H1 (cell line): ENCODE data around the gene EYA2. TPM values are rescaled to one million over a fixed set of nuclear protein-coding genes. Genes with fewer than 3 reads are reported as not detected.

Source experiments
- CTCF ChIA-PET: fragments of 300-600 bp; sonication (Branson Sonifier 250); formaldehyde crosslinking; loops from one replicate; lab custom pipeline; 2021; ENCODE audit not compliant: partially characterized antibody; lab: Charles Lee
- POLR2A ChIA-PET: fragments of 300-600 bp; sonication (Branson Sonifier 250); formaldehyde crosslinking; loops from one replicate; lab custom pipeline; 2021; ENCODE audit warnings: inconsistent platforms; ENCODE audit not compliant: partially characterized antibody; lab: Charles Lee
- DNase-seq, 2 experiments: peaks; one replicate each; pipeline versions ENCODE4 v3.0.0 to v3.0.0-alpha.2; 2010 to 2022; ENCODE audit warnings: low spot score in 2 of 2, low read depth in 1 of 2, mixed read lengths in 1 of 2
- FAIRE-seq: peaks from 2 replicates; lab custom pipeline; 2011; peaks lifted over from hg19 to GRCh38; lab: Jason Lieb, UNC
- H2AFZ ChIP-seq: 2 replicates; pipeline ENCODE4 v1.8.1; 2012; ENCODE audit warnings: low read length, inconsistent platforms
- H2AK5ac ChIP-seq: 2 replicates; pipeline ENCODE4 v1.6.1; 2013; ENCODE audit warnings: low read depth, low read length
- H2BK120ac ChIP-seq: replicated peaks from 2 replicates; pipeline ENCODE3; 2013; ENCODE audit warnings: low read depth, low read length, inconsistent platforms
- H2BK12ac ChIP-seq: 2 replicates; pipeline ENCODE4 v1.6.1; 2013; ENCODE audit warnings: low read depth, low read length
- H2BK15ac ChIP-seq: 2 replicates; pipeline ENCODE4 v1.6.1; 2013; ENCODE audit warnings: low read length
- H2BK20ac ChIP-seq: 2 replicates; pipeline ENCODE4 v1.6.1; 2013; ENCODE audit warnings: low read length
- H2BK5ac ChIP-seq: 2 replicates; pipeline ENCODE4 v1.6.1; 2013; ENCODE audit warnings: low read depth, low read length
- H3K14ac ChIP-seq: 2 replicates; pipeline ENCODE4 v1.6.1; 2013; ENCODE audit warnings: inconsistent platforms; ENCODE audit not compliant: insufficient read length
- H3K18ac ChIP-seq: 2 replicates; pipeline ENCODE4 v1.6.1; 2013; ENCODE audit warnings: low read length; ENCODE audit errors: extremely low read depth
- H3K23ac ChIP-seq: 2 replicates; pipeline ENCODE4 v1.6.1; 2013; ENCODE audit warnings: inconsistent platforms; ENCODE audit not compliant: insufficient read length
- H3K23me2 ChIP-seq: 2 replicates; pipeline ENCODE4 v1.6.1; 2013; ENCODE audit warnings: low read depth, low read length
- H3K27ac ChIP-seq: 2 replicates; pipeline ENCODE4 v1.6.1; 2011; ENCODE audit warnings: low read depth, low read length, inconsistent platforms
- H3K27me3 ChIP-seq, 4 experiments: replicated peaks in 1 of 4; 1 replicate in 1 of 4; 2 replicates in 3 of 4; pipeline versions ENCODE4 v1.6.1 to v1.8.1; 2011 to 2013; ENCODE audit warnings: low read length in 3 of 4, mild to moderate bottlenecking in 3 of 4, inconsistent platforms in 2 of 4, mixed read lengths in 2 of 4, moderate library complexity in 1 of 4; ENCODE audit not compliant: control insufficient read depth in 3 of 4, insufficient read depth in 3 of 4; ENCODE audit errors: extremely low read depth in 1 of 4
- H3K36me3 ChIP-seq, 4 experiments: 2 replicates each; pipeline versions ENCODE4 v1.6.1 to v1.8.1; 2011 to 2013; ENCODE audit warnings: mild to moderate bottlenecking in 4 of 4, low read length in 3 of 4, moderate library complexity in 2 of 4, control low read depth in 1 of 4, inconsistent platforms in 1 of 4; ENCODE audit not compliant: insufficient read depth in 4 of 4, control insufficient read depth in 2 of 4
- H3K4ac ChIP-seq: replicated peaks from 2 replicates; pipeline ENCODE3; 2013; ENCODE audit warnings: low read length, low read depth, mixed read lengths, inconsistent platforms; ENCODE audit not compliant: insufficient read length
- H3K4me1 ChIP-seq, 4 experiments: replicated peaks in 1 of 4; 1 replicate in 1 of 4; 2 replicates in 3 of 4; pipeline versions ENCODE4 v1.6.1 to v1.8.1; 2011 to 2013; ENCODE audit warnings: low read length in 3 of 4, inconsistent platforms in 2 of 4, mixed read lengths in 1 of 4; ENCODE audit not compliant: insufficient read depth in 4 of 4, control insufficient read depth in 3 of 4
- H3K4me2 ChIP-seq, 2 experiments: 2 replicates each; pipeline versions ENCODE4 v1.6.1 to v1.8.1; 2011 to 2013; ENCODE audit warnings: low read depth in 2 of 2, low read length in 2 of 2, control low read depth in 1 of 2, inconsistent platforms in 1 of 2, mild to moderate bottlenecking in 1 of 2; ENCODE audit not compliant: insufficient read depth in 1 of 2
- H3K4me3 ChIP-seq, 4 experiments: fragments of 200-600, 300-600 bp in 1 of 4; sonication (generic), shearing (Covaris generic), sonication (Bioruptor Twin) in 1 of 4; 2 replicates each; pipeline versions ENCODE4 v1.5.1 to v1.8.1; 2011 to 2016; ENCODE audit warnings: low read length in 4 of 4, low read depth in 3 of 4, control low read depth in 2 of 4, inconsistent platforms in 2 of 4, mild to moderate bottlenecking in 2 of 4, mixed read lengths in 1 of 4, moderate library complexity in 1 of 4; ENCODE audit not compliant: insufficient read depth in 2 of 4; ENCODE audit errors: extremely low read depth in 1 of 4
- H3K56ac ChIP-seq: replicated peaks from 2 replicates; pipeline ENCODE3; 2013; ENCODE audit warnings: low read depth, mild to moderate bottlenecking, mixed read lengths, low read length, inconsistent platforms; ENCODE audit not compliant: insufficient read length
- H3K79me1 ChIP-seq: 2 replicates; pipeline ENCODE4 v1.6.1; 2013; ENCODE audit warnings: low read depth, low read length, control low read depth
- H3K79me2 ChIP-seq, 2 experiments: 2 replicates each; pipeline versions ENCODE4 v1.6.1 to v1.8.1; 2012 to 2013; ENCODE audit warnings: low read length in 2 of 2, mild to moderate bottlenecking in 2 of 2, inconsistent platforms in 1 of 2; ENCODE audit not compliant: insufficient read depth in 2 of 2, control insufficient read depth in 1 of 2
- H3K9ac ChIP-seq, 4 experiments: replicated peaks in 1 of 4; 1 replicate in 1 of 4; 2 replicates in 3 of 4; pipeline versions ENCODE4 v1.6.1 to v1.8.1; 2011 to 2013; ENCODE audit warnings: low read depth in 3 of 4, low read length in 3 of 4, control low read depth in 2 of 4, mild to moderate bottlenecking in 2 of 4, moderate library complexity in 2 of 4, inconsistent platforms in 1 of 4; ENCODE audit errors: extremely low read depth in 1 of 4
- H3K9me3 ChIP-seq, 2 experiments: 2 replicates each; pipeline versions ENCODE4 v1.6.1 to v1.8.1; 2012 to 2013; ENCODE audit warnings: mild to moderate bottlenecking in 2 of 2, moderate library complexity in 2 of 2, control low read depth in 1 of 2, inconsistent platforms in 1 of 2, low read depth in 1 of 2, low read length in 1 of 2, mixed read lengths in 1 of 2; ENCODE audit not compliant: insufficient read depth in 2 of 2
- H4K20me1 ChIP-seq, 2 experiments: replicated peaks in 1 of 2; 2 replicates each; pipeline versions ENCODE3 to v1.8.1; 2011 to 2013; ENCODE audit warnings: inconsistent platforms in 2 of 2, low read length in 2 of 2, mild to moderate bottlenecking in 1 of 2; ENCODE audit not compliant: insufficient read depth in 2 of 2, control insufficient read depth in 1 of 2
- H4K5ac ChIP-seq: 2 replicates; pipeline ENCODE4 v1.6.1; 2013; ENCODE audit warnings: low read length, low read depth, mixed read lengths, inconsistent platforms; ENCODE audit not compliant: insufficient read length
- H4K8ac ChIP-seq: 2 replicates; pipeline ENCODE4 v1.8.0; 2013; ENCODE audit warnings: mild to moderate bottlenecking, moderate library complexity, low read length, inconsistent platforms; ENCODE audit not compliant: insufficient read depth; ENCODE audit errors: extremely low read depth
- H4K91ac ChIP-seq: replicated peaks from 2 replicates; pipeline ENCODE3; 2013; ENCODE audit warnings: low read length, mixed read lengths, inconsistent platforms; ENCODE audit not compliant: insufficient read length
- CHD2 ChIP-seq: IDR thresholded peaks from 2 replicates; pipeline ENCODE4 v1.6.1; 2012; ENCODE audit warnings: low read length, improper control_type of control experiment
- KDM5A ChIP-seq: fragments of 200-600 bp; IDR thresholded peaks from 2 replicates; pipeline ENCODE4 v1.7.1; 2012; ENCODE audit warnings: mild to moderate bottlenecking, low read length, inconsistent platforms, mixed read lengths
- MAFK ChIP-seq: IDR thresholded peaks from 2 replicates; pipeline ENCODE4 v1.6.1; 2012; ENCODE audit warnings: low read depth, mild to moderate bottlenecking, improper control_type of control experiment, low read length
- POU5F1 ChIP-seq: IDR thresholded peaks from 2 replicates; pipeline ENCODE4 v1.6.1; 2011; ENCODE audit warnings: low read depth, mild to moderate bottlenecking, low read length, moderate library complexity
- RXRA ChIP-seq: IDR thresholded peaks from 2 replicates; pipeline ENCODE4 v1.6.1; 2011; ENCODE audit warnings: low read depth, mild to moderate bottlenecking, low read length, moderate library complexity; ENCODE audit not compliant: insufficient read depth
- SAP30 ChIP-seq: fragments of 300-600 bp; sonication (generic); IDR thresholded peaks from 2 replicates; pipeline ENCODE4 v1.7.1; 2012; ENCODE audit warnings: low read length, moderate library complexity, mild to moderate bottlenecking, inconsistent platforms; ENCODE audit not compliant: insufficient read depth, insufficient replicate concordance
- SIN3A ChIP-seq, 2 experiments: IDR thresholded peaks in 1 of 2; conservative IDR thresholded peaks in 1 of 2; 2 replicates each; pipeline ENCODE4 v1.6.1; 2011 to 2012; ENCODE audit warnings: low read length in 2 of 2, improper control_type of control experiment in 1 of 2, low read depth in 1 of 2, mild to moderate bottlenecking in 1 of 2
- SIRT6 ChIP-seq: IDR thresholded peaks from one replicate; pipeline ENCODE4 v1.7.1; 2012; ENCODE audit warnings: low read length, inconsistent platforms
- SIX5 ChIP-seq: IDR thresholded peaks from 2 replicates; pipeline ENCODE4 v1.6.1; 2011; ENCODE audit warnings: mild to moderate bottlenecking, low read depth, low read length
- SP1 ChIP-seq: IDR thresholded peaks from 2 replicates; pipeline ENCODE4 v1.6.1; 2011; ENCODE audit warnings: low read depth, low read length
- SP2 ChIP-seq: IDR thresholded peaks from 2 replicates; pipeline ENCODE4 v1.6.1; 2012; ENCODE audit warnings: mild to moderate bottlenecking, low read length, inconsistent platforms
- SRF ChIP-seq: IDR thresholded peaks from 2 replicates; pipeline ENCODE4 v1.6.1; 2011; ENCODE audit warnings: mild to moderate bottlenecking, low read depth, low read length, moderate library complexity
- TAF7 ChIP-seq: optimal IDR thresholded peaks from 2 replicates; pipeline ENCODE3; 2011; ENCODE audit warnings: low read depth, mild to moderate bottlenecking, inconsistent platforms, low read length, moderate library complexity, borderline replicate concordance
- TEAD4 ChIP-seq: IDR thresholded peaks from 2 replicates; pipeline ENCODE4 v1.6.1; 2012; ENCODE audit warnings: low read depth, low read length, inconsistent platforms, mixed read lengths
- WGBS, 2 experiments: shearing (Covaris generic) in 1 of 2; methylation state at CpG; one replicate each; pipeline versions ENCODE4 v1.1.6 to v1.1.7; 2013 to 2015; ENCODE audit warnings: low lambda C conversion rate in 2 of 2, mixed read lengths in 2 of 2, inconsistent platforms in 1 of 2, low coverage in 1 of 2, missing lambda C conversion rate in 1 of 2; ENCODE audit not compliant: insufficient replicate concordance in 2 of 2, insufficient coverage in 1 of 2, insufficient read length in 1 of 2; ENCODE audit errors: extremely low coverage in 1 of 2, missing lambda C conversion rate in 1 of 2; 5-methylcytosine and 5-hydroxymethylcytosine counted together
- polyA plus RNA-seq, 7 experiments: library from polyadenylated mRNA; depleted of rRNA in 3 of 7; stranded (reverse) in 5 of 7; unstranded in 2 of 7; fragments of >200 nt in 5 of 7; fragments of 200-250 nt in 2 of 7; gene quantifications; 1 replicate in 5 of 7; 2 replicates in 1 of 7; 4 replicates in 1 of 7; pipeline versions ENCODE4 v1.2.1 to v1.2.3, GENCODE V29; 2011 to 2013; ENCODE audit warnings: missing spikeins in 2 of 7, mixed read lengths in 2 of 7
- total RNA-seq: library from RNA; stranded (reverse); fragmentation: NEBNext Ultra II Directional; extraction: Animal tissue kit (Norgen Biotek cat#: 25700); gene quantifications from 2 replicates; pipeline ENCODE4 v1.2.1, GENCODE V29; 2021
- TF ChIP-seq, protein P1 (sequence below): IDR thresholded peaks from 2 replicates; pipeline ENCODE4 v1.6.1; 2011; ENCODE audit warnings: low read length, improper control_type of control experiment

Gene EYA2
- total and polyA plus RNA-seq, 2 of the 8 experiments (the other 6 are each of a cell fraction or from before 2014, with no cell fraction given): 1.6 to 1.7 TPM

DNA sequence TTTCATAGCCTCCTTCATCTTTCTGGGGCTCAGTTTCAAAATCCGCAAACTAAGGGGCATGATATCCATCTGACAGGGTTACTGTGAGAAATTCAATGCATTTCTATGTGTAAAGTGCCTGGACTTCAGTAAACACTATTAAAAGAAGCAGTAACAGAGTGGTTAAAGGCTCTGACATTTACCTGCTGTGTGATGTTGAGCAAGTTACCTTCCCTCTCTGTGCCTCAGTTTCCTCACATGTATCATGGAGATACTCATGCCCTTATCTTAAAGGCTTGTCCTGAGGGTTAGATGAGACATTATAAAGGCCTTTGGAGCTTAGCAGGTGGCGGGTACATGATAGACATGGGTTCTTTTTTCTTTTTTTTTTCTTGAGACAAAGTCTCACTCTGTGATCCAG, 46.8 kb downstream of the EYA2 start:
- no peak for DNase-seq
- Histone ChIP-seq H3K4ac (no peak overlapping the region), H3K23ac (no peak overlapping the region), H3K14ac (no peak overlapping the region), H2BK20ac (no peak overlapping the region), H2BK5ac (no peak overlapping the region), H3K27me3 (no peaks in the 10 kb centered on the region), H2AFZ (no peak overlapping the region), H3K18ac (no peak overlapping the region), H4K91ac (no peak overlapping the region), H2BK15ac (no peak overlapping the region), H4K20me1 (no peaks in the 10 kb centered on the region), H3K56ac (no peak overlapping the region), H3K9ac (no peak overlapping the region), H2BK120ac (no peak overlapping the region), H3K4me3 (no peak overlapping the region), H3K36me3 (no peaks in the 10 kb centered on the region), H3K23me2 (no peaks in the 10 kb centered on the region), H2AK5ac (no peak overlapping the region), H3K79me2 (no peaks in the 10 kb centered on the region), H4K5ac (no peak overlapping the region), H3K79me1 (no peaks in the 10 kb centered on the region), H3K27ac (no peak overlapping the region), H4K8ac (no peak overlapping the region), H3K4me1 (peaks cover 0 to 5% (median 4%) of the 10 kb centered on the region in 4 experiments; a peak in 3 of 7 replicates), H3K9me3 (no peaks in the 10 kb centered on the region), H3K4me2 (no peak overlapping the region), H2BK12ac (no peak overlapping the region)
- no peak for FAIRE-seq
- CTCF ChIA-PET: interaction anchor here (1.9 kb wide), 1 partner anchor 173 kb away, joined by 4 read pairs; no protein-coding TSS in a partner anchor
- WGBS, 2 experiments: 90% methylated on average over 2 of the region's 2 CpGs; no CpG with 5 or more reads in 1 of the 2 experiments
- POLR2A ChIA-PET: no interaction called here
- TF ChIP-seq SP1 (no peak), RXRA (no peak), SIRT6 (no peak), SAP30 (no peak), TAF7 (no peak), POU5F1 (no peak), SIX5 (no peak), CHD2 (no peak), SP2 (no peak), SIN3A (conservative IDR thresholded peaks at IDR 0.05 in 1 of 2, IDR thresholded peaks at IDR 0.05 in 1 of 2; ENCODE audit: low read depth in 1 of 2, low read length in 2 of 2) (no peak), KDM5A (no peak), SRF (no peak), TEAD4 (no peak), MAFK (no peak)
- TF ChIP-seq, protein P1, sequence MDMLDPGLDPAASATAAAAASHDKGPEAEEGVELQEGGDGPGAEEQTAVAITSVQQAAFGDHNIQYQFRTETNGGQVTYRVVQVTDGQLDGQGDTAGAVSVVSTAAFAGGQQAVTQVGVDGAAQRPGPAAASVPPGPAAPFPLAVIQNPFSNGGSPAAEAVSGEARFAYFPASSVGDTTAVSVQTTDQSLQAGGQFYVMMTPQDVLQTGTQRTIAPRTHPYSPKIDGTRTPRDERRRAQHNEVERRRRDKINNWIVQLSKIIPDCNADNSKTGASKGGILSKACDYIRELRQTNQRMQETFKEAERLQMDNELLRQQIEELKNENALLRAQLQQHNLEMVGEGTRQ: no peak
